GM21737 (cell line): ENCODE data around the gene TMEM170B.

Experiments used
- ATAC-seq: cut with Tn5 transposase; IDR thresholded peaks from one replicate; pipeline ENCODE4 v1.9.1; 2021; ENCODE audit warnings: mild to moderate bottlenecking, moderate library complexity; ENCODE audit not compliant: unreplicated experiment

Gene TMEM170B, protein sequence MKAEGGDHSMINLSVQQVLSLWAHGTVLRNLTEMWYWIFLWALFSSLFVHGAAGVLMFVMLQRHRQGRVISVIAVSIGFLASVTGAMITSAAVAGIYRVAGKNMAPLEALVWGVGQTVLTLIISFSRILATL

DNA sequence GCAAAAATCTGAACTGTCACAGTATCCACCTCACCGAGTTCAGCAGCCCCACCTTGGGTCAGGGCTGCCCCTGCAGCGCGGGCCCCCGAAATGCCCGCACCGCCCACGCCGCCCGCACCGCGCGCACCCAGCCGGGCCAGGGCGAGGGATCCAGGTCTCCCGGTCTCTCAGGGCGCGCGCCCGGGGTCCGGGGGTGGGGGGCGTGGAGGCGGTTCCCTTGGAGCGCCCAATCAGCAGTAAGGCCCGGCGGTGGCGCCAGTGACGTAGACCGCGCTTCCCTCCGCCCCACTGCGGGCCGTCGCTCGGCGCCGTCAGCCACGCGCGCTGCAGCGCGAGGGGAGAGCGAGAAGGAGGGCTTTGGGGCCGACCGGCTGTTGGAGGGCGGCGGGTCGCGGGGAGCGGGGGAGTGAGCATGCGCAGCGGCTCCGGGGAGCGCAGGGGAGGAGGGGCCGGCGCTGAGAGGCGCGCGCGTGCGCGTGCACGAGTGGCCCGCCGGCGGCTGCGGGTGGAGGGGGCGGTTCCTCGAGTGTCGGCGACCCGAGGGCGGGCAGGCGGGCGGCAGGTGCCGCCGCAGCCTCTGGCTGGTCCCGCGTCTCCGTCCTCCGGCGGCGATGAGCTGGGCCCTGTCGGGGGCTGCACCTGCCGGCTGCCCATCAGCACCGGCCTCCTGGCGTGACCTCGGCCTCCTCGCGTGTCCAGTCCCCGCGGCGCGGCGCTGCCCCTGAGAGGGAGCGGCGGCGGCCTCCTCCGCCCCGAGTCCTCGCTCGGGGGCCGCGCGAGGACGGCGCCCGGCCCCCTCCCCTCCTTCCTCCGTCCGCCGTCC, at the start of gene TMEM170B:
Gene TMEM170B, plus strand, starts transcription at position 521 of the 823 bp plus-strand sequence. CDS start 529 bp downstream, outside the sequence.
- peak; percentile 95 for ATAC-seq

DNA sequence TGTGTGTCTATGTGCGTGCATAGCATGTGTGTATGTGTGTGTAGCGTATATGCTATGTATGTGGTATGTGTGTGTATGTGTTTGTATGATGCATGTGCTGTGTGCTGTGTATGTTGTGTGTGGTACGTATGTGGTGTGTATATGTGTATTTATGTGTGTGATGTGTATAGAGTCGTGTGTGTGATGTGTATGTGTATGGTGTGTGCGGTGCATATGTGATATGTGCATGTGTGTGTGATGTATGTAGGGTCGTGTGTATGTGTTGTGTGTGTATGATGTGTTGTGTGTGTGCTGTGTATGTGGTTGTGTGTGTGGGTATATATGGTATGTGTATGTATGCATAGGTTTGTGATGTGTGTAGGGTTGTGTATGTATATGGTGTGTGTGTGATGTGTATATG, 46.6 kb upstream of the TMEM170B start:
- no peak for ATAC-seq

DNA sequence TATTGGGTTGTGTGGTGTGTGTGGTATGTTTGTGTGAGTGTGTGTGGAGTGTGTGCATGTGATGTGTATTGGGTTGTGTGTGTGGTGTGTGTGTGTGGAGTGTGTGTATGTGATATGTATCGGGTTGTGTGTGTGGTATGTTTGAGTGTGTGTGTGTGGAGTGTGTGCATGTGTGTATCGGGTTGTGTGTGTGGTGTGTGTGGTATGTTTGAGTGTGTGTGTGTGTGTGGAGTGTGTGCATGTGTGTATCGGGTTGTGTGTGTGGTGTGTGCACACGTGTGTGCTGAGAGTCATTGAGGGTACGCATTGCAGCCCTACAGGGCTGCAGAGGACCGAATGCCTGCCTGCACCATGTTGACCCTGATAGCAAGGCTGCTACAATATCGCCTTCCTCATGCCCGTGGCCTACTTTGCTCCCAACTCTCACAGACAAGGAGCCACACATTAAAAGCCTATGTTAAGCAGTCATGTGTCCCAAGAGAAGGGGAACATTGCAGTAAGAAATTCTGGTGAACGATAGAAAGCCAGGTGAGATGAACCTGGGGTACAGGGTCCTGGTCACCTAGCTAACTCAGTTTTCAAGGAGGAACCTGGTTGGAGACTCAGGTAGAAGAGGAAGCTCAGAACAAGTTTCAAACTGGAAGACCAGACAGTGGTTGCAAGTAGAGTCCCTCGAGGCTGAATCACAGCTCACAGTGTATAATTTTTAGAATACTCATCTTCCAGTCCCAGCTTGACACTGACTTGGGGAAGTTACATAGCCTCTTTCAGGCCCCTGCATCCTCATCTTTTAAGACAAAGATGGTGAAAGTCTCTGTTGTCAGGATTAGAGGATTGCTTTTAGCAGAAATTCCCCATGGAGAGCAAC, 45.7 kb upstream of the TMEM170B start:
- ATAC-seq: no peak

DNA sequence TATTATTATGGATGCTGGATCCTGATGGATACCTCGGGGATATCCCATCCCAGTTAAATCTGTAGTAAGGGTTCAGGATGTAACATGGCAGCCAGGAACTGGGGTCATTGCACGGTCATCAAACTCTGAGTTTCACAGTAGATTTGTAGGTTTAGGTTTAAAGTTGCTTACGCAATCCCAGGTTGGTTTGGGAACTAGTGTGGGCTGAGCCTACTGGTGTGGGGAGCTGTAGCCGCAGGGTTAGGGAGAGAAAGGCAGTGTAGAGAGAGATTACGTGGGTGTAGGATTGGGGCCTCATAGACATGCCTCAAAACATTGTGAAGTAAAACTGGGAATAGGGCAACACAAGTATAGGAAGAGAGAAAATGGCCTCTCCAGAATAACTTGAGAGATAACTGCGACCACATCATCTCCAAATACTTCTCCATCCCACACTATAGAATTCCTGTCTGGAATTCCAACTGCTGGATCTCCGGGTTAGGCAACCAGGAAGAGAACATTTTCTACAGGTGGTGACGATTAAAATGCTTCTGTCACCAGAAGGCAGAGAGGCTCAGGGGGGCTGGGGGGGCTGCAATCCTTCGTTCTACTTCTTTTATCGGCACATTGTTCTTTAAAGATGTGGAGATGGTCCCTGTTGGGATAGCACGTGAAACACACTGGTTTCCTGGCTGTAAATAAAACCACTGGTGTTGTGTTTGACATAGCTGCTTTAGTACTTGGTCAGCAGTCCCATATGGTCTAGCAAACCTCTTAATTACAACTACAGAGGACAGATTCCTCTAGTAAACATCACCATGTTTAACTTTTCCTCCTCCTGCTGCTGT, 44.9 kb upstream of the TMEM170B start:
- ATAC-seq: no peak

DNA sequence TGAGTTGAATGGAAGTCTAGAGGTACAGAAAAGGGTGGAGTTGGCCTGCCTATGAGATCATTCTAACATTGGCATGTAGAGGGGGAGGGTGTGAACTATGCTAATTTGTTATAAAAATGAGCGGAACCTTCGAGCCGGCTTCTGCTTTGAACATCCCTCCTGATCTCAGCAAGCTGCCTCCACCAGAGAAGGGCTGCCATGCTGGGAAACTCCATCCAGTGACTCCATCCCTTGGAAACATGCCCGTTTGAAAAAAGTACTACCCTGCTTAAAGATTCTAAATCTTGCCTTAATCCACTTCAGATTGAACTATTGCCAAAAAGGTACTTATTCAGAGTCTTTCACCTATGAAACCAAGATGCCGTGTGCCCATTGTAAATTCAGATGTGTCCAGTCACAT, 43.6 kb upstream of the TMEM170B start:
- no peak for ATAC-seq

DNA sequence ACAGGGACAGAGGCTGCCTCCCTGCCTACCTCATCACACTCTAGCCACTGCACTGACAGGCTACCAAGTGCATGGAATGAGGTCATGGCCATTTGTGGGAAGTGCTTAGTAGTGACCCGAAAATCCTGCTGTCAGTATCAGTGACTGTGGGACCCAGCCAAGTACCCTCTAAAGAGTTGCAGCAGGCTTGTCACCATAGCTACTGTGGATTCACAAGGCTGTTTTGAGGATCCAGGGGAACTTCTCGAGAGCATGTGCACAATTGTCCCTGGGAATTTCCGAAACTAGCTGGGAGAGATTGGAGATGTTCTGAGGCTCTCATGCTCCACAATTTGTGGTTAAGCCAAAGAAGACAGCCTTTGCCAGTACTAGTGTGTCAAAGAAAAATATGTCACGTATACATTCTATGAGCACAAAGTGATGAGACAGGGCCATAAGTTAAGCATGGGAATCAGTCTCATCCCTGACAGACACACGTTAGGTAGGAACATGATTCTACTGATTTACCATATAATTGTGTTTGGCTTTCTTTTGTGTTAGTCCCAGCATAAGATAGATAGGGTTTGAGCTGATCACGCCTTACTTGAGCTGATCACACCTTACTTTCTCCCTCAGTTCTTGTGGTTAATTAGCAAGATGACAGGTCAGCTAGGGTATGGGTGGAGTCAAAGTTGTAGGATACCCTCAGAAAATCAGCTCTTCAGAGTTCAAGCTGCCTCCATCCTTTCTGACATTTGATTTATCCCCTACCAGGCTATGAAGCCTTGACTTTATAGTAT, 42.6 kb upstream of the TMEM170B start:
- no peak for ATAC-seq

DNA sequence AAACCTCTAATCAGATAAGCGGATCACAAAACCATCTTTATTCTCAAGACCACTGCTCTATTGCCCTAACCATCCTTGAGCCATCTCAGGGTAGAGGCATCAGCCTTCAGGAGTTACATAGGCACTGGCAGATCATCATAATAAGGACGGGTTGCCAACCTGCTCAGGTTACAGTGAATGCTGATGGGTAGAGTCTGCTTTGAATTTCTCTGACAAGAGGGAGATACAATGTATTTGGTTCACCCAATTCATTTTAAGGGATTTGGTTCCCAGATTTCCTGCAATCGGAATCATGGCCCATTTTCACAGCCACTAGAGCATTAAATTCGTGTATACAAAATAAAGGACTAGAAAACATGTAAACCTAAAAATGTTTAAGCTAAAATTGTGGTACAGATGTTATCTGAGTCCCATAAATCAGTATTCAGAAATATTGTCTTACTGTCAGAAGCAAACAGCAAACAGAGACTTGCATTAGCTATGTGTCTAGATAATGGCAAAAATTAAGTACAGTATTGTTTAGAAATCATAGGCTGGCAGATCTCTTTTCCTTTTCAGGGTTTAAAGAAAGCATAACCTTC, 41.9 kb upstream of the TMEM170B start:
- ATAC-seq: no peak

DNA sequence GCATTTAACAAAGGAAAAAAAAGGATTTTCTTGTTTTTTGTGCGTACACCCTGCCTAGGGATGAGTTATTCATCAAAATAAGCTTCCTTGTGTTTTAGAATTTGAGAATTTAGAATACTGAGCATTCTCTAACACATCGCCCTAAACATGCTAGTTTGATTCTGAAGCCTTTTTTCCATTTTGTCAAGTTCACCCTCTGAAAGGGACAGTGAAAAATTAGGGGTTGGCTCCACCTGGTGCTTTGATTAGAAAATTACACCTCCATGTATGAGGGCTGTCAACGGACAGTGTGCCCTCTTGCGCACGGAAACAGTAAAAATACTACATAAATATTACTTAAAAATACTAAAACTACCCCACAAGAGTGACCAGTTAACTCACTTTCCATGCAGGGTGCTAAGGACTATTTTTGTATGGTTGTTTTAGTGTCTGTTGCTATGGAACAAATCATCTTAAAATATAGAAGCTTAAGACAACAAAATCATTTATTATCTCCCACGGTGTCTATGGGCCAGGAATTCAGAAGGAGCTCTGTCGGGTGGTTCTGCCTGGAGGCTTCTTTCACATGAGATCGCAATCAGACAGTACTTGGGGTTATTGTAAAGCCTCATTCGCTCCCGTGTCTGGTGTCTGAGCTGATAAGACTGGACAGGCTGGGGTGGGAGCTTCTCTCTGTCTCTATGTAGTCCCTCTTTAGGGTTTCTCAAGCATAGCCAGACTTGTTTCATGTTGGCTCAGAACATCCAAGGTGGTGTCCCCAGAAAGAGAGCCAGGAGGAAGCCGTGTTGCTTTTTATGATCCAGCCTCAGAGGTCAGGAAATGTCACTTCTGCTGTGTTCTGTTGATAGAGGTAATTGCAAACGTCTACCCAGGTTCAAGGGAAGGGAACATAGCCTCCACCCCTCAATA, 41.1 kb upstream of the TMEM170B start:
- ATAC-seq: peak; percentile 54

DNA sequence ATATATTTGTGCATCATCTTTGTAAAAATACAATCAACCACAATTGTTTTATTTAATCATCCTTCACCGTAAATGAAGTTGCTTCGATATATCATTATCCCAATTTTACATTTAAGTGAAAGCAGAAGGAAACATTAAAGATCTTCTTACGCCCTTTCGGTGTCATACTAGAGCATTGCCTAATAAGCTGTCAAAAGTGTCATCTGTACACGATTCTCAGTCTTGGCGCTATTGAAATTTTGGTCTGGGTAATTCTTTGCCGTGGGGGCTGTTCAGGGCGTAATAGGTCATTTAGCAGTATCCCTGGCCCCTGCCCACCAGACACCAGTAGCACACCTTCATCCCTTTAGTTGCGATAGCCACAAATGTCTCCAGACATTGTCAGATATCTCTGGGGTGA, 40.4 kb upstream of the TMEM170B start:
- no peak for ATAC-seq

DNA sequence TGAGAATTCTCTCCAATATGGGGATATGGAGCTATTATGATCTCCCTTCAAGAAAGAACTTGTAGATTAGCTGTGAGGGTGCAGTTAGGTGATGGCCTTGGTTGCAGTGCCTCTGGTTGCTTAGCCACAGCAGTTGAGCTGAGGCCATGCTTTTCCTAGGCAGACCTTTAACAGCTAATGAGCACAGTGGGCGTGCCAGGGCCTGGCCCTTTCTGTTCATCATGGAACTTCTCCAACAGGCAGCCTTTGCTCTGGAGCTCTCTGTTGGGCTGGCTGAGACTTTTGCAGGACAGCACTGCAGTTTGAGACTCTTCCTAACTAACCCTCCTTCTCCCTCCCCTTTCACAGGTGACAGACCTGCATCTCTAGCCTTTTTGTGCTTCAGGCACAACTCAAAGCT, 39.7 kb upstream of the TMEM170B start:
- no peak for ATAC-seq

DNA sequence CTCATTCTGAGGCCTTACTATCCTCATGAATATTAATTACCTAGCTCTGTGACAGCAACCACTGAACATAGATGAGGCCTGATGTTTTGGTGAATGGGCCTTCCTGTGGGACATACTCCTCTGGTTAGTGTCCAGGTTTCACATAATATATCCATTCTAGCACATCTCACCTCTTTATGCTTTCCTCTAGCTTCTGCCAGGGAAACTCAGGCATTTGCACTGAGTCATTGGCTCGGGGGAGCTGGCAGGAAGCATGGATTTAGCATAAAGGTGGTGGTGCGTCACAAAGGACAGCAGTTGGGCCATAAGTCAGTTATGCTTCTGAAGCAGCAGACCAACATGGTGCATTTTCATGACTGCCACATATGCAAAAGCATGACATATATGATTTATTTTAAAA, 37.5 kb upstream of the TMEM170B start:
- no peak for ATAC-seq

DNA sequence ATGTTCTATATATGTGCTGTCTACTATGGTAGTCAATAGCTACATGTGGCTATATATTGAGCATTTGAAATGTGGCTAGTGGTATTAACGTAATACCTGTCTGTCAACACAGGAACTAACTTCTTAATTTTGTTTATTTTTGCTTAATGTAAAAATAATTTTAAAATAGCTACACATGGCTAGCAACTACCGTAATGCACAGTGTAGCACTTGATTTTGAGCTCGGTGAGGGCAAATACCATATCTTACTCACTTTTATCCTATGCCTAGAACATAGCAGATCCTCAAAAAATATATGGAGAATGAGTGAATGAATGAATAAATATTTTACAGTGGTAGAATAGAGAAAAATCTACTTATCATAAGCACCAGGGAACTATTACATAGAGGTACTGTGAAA, 28.1 kb upstream of the TMEM170B start:
- ATAC-seq: no peak

DNA sequence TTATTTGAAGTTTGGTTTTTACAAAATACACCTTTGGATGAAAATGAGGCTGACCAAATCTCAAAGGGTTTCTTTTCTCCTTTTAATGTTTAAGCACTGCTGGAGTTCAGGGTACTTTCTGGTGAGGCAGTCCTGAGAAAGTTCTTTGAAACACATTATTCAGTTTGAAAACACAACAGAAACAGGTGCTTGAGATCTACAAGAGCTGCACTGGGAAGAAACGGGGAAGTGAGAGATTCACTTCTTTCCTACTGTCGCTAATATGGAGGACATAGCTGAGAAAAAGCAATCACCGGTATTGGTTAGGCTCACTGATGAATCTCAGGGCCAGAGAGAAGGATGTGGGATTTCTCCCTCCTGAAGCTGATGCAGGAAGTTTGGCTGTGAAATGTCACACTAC, 22.9 kb upstream of the TMEM170B start:
- ATAC-seq: peak; percentile 75

DNA sequence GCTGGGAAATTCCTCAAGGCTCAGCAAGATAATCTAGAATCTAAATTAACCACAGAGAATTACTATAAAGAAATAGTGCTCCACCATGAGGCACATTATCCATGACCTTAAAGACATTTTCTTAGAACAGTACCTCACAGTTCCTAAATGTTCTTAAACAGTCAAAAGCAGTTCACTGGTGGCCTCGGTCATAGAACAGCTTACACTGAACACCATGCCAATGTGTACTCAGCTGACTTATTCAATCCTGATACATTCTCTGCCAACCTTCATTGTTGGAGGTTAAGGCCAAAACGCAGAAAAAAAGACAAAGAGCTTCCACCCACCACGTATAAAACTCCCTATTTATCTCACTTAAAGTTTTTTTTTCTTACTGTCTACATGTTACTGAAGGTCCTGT, 21.8 kb upstream of the TMEM170B start:
- ATAC-seq: no peak

DNA sequence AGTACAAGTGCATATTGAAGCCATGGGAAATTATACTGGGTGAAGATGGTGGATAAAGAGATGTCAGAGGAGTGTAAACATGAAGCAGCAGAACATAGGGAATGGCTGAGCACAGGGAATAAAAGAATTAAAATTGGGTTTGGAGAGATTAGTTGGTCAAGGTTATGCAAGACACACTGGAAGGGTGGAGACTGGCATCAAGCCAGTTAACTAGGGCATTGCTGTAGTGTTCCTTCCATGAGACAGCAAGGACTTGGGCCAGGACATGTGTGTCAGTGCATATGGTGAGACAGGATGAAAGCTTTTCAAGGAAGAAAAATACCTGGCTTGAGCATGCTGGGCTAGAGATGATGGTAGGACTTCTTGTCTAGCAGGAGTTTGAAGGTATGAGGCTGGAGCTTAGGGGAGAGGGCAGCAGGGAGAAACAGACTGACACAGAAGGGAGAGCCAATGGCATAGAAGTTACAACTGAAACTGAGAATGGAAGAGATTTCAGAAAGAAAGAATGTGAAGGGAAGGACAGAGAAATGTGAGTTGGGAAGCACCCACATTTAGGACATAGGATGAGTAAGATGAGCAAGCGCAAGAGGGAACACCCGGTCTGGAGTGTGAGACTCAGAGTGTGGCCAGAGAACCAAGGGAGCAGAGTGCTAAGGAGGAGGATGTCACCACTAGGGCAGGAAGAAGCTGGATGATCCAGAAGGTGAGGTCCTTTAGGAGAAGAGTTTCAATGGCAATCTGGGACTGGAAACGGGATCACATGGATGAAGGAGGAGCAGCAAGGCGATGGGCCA, 14.5 kb upstream of the TMEM170B start:
- ATAC-seq: no peak

DNA sequence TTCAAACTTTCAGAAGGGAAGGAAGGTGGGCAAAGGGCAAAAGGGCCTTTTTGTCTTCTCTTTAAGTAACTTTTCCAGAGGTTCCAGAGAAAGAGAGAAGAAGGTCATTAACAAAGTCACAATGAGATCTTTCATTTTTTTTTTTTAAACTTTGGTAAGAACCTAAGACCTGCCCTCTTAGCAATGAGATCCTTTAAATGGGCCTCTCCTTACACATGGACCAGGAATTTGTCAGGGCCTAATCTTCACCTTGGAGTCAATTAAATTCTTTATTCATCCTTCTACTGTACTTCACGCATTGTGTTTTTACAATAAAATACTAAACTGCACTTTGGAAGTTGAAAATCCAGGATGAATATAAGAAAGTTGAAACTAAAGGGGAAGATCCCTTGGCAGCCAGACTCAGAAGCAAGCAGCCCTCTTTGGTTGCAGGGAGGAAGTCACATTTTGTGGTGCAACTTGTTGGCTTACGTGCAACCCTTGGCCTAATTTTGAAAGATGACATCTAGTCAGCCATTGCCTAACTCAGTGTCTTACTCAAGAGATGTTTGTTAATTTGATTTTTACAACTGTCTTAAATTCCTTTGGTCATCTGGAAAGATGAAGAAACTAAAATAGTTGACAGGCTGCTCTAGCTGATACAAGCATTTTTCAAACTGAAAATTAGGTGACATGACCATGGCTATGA, 11.9 kb upstream of the TMEM170B start:
- no peak for ATAC-seq

DNA sequence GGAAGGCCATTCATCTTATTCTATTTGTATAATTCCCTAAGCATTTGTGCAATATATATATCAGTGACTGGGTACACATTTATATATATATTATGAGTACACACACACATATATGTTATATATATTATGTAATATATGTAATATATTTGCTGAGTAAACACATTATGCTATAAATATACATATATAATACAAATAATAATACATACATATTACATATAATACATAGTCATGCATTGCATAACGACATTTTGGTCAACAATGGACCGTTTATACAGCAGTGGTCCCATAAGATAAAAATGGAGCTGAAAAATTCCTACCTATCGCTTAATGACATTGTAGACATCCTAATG, 11.4 kb upstream of the TMEM170B start:
- no peak for ATAC-seq
